Neural cell (in vitro differentiated cells): Measurements from ENCODE around the gene SYT6.

ENCODE experiments used
- EP300 ChIP-seq: fragments of 450-650 bp; conservative IDR thresholded peaks from 2 replicates; pipeline ENCODE4 v1.6.1; 2014; ENCODE audit warnings: antibody characterized with exemption, mild to moderate bottlenecking, moderate library complexity; ENCODE audit not compliant: poor library complexity, severe bottlenecking
- EZH2 ChIP-seq: fragments of 200-600, 300-800 bp; shearing (Covaris generic), sonication (generic); IDR thresholded peaks from 2 replicates; pipeline ENCODE4 v1.6.1; 2014; ENCODE audit warnings: antibody characterized with exemption, low read length, borderline replicate concordance, mild to moderate bottlenecking; ENCODE audit not compliant: insufficient read depth, poor library complexity, severe bottlenecking
- POLR2AphosphoS5 ChIP-seq: IDR thresholded peaks from 2 replicates; pipeline ENCODE4 v1.6.1; 2012
- RAD21 ChIP-seq: fragments of 450-650 bp; conservative IDR thresholded peaks from 2 replicates; pipeline ENCODE4 v1.6.1; 2014; ENCODE audit warnings: antibody characterized with exemption, mild to moderate bottlenecking, moderate library complexity
- SMC3 ChIP-seq: fragments of 450-650 bp; conservative IDR thresholded peaks from 2 replicates; pipeline ENCODE4 v1.6.1; 2014; ENCODE audit warnings: antibody characterized with exemption, mild to moderate bottlenecking, moderate library complexity; ENCODE audit not compliant: poor library complexity
- TAF1 ChIP-seq: IDR thresholded peaks from 2 replicates; pipeline ENCODE4 v1.6.1; 2012; ENCODE audit warnings: low read depth
- TF ChIP-seq, protein P1 (sequence below): fragments of 450-650 bp; IDR thresholded peaks from 2 replicates; pipeline ENCODE4 v1.5.1; 2014; ENCODE audit warnings: antibody characterized with exemption, mild to moderate bottlenecking, moderate library complexity; ENCODE audit not compliant: poor library complexity, severe bottlenecking
- TF ChIP-seq, protein P2 (sequence below): IDR thresholded peaks from 2 replicates; pipeline ENCODE4 v1.6.1; 2012; ENCODE audit warnings: borderline replicate concordance

DNA sequence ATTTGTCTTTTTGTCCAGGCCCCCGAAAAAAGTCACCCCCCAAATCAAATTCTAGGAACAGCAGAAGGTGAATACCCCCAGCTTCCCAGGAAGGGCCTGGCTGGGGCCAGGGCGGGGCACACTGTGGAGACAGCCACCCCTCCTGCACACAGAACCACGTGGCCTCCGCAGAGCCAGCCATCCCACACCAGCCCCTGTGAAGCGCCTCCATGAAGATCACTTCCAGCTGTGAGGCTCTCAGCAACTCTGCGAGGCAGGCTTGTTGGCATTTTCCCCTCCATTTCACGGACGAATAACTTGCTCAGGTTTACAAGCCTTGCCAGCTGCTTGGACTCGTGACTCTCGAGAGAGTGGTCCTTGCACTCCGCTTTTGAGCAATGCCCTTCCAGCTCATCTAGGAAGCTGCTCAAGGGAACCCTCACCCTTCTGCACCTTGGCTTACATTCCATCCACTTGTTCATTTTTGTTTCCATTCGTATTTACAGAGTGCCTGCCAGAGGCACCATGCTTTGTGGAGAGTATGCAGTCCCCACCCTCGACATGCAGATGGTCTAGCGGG is 48.2 kb downstream of the SYT6 start:
- TF ChIP-seq EP300 (no peak), RAD21 (no peak), TAF1 (no peak), POLR2AphosphoS5 (no peak), SMC3 (no peak), EZH2 (no peak)
- TF ChIP-seq, protein P1, sequence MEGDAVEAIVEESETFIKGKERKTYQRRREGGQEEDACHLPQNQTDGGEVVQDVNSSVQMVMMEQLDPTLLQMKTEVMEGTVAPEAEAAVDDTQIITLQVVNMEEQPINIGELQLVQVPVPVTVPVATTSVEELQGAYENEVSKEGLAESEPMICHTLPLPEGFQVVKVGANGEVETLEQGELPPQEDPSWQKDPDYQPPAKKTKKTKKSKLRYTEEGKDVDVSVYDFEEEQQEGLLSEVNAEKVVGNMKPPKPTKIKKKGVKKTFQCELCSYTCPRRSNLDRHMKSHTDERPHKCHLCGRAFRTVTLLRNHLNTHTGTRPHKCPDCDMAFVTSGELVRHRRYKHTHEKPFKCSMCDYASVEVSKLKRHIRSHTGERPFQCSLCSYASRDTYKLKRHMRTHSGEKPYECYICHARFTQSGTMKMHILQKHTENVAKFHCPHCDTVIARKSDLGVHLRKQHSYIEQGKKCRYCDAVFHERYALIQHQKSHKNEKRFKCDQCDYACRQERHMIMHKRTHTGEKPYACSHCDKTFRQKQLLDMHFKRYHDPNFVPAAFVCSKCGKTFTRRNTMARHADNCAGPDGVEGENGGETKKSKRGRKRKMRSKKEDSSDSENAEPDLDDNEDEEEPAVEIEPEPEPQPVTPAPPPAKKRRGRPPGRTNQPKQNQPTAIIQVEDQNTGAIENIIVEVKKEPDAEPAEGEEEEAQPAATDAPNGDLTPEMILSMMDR: no peak
- TF ChIP-seq, protein P2, sequence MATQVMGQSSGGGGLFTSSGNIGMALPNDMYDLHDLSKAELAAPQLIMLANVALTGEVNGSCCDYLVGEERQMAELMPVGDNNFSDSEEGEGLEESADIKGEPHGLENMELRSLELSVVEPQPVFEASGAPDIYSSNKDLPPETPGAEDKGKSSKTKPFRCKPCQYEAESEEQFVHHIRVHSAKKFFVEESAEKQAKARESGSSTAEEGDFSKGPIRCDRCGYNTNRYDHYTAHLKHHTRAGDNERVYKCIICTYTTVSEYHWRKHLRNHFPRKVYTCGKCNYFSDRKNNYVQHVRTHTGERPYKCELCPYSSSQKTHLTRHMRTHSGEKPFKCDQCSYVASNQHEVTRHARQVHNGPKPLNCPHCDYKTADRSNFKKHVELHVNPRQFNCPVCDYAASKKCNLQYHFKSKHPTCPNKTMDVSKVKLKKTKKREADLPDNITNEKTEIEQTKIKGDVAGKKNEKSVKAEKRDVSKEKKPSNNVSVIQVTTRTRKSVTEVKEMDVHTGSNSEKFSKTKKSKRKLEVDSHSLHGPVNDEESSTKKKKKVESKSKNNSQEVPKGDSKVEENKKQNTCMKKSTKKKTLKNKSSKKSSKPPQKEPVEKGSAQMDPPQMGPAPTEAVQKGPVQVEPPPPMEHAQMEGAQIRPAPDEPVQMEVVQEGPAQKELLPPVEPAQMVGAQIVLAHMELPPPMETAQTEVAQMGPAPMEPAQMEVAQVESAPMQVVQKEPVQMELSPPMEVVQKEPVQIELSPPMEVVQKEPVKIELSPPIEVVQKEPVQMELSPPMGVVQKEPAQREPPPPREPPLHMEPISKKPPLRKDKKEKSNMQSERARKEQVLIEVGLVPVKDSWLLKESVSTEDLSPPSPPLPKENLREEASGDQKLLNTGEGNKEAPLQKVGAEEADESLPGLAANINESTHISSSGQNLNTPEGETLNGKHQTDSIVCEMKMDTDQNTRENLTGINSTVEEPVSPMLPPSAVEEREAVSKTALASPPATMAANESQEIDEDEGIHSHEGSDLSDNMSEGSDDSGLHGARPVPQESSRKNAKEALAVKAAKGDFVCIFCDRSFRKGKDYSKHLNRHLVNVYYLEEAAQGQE: no peak
